GM21619 (cell line): ENCODE results near the gene ARL4C.
"Not testable (repeated sequence)": the region's sequence is repeated elsewhere in the genome, so short reads cannot be mapped to it uniquely, and the experiment has no call there.

Experiments
- ATAC-seq: cut with Tn5 transposase; IDR thresholded peaks from one replicate; pipeline ENCODE4 v1.9.1; 2021; ENCODE audit not compliant: unreplicated experiment

ARL4C gene

DNA sequence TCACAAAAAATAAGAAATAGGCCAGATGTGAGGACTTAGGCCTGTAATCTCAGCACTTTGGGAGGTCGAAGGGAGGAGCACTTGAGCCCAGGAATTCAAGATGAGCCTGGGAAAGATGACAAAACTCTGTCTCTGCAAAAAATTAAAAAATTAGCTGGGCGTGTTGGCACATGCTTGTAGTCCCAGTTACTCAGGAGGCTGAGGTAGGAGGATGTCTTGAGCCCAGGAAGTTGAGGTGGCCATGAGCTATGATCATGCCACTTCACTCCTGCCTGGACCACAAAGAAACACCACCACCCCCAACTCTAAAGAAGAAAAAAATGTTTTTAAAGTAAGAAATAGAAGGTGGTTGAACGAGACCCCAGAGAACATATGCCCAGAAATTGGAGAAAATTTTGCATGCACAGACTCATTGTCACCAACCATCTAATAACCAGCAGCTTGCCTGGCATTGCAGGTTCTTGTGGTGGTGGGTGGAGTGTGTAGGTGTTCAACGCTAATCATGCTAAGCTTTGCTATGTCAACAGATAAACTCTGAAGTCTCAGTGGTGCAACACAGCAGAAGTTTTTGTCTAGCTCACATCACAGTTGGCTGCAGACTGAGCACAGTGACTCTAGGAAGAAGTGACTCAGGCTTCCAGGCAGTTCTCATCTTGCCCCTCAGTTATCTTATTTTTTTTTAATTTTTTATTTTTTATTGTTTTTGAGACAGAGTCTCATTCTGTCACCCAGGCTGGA, 18.6 kb downstream of the ARL4C start:
- no peak for ATAC-seq

DNA sequence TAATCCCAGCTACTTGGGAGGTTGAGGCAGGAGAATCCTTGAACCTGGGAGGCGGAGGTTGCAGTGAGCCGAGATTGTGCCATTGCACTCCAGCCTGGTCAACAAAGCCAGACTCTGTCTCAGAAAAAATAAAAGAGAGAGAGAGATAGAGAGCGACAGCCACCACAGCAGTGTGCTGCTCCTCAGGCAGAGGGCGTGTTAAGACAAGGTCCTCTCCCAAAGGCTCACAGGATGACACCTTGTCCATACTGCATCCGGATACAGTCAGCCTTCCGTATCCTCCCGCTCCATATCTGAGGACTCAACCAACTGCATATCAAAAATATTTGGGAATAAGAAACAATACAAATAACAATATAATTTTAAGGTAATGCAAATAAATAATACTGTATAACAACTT, 20.1 kb downstream of the ARL4C start:
- ATAC-seq: no peak

- no peak for ATAC-seq
Observed at GRCh38 chr2:234474654-234475053, 22.2 kb downstream of the ARL4C start.

DNA sequence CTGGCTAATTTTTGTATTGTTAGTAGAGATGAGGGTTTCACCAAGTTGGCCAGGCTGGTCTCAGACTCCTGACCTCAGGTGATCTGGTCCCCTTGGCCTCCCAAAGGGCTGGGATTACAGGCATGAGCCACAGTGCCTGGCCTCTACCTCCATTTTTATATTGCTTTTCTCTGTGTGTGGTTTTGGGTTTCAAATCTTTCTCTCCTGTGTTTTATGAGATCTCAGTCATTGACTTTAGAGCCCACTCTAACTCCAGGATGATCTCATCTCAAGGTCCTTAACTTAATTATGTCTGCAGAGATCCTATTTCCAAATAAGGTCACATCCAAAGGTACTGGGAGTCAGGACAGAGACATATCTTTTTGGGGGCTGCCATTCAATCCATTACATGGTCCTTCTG, 24.7 kb downstream of the ARL4C start:
- no peak for ATAC-seq

GRCh38 chr2:234469972-234470371, 26.9 kb downstream of the ARL4C start:
- ATAC-seq: no peak

GRCh38 chr2:234469251-234469845, 27.5 kb downstream of the ARL4C start:
- no peak for ATAC-seq

- no peak for ATAC-seq
Observed at GRCh38 chr2:234468503-234468902, 28.4 kb downstream of the ARL4C start.

GRCh38 chr2:234467289-234467688, 29.6 kb downstream of the ARL4C start:
- no peak for ATAC-seq

DNA sequence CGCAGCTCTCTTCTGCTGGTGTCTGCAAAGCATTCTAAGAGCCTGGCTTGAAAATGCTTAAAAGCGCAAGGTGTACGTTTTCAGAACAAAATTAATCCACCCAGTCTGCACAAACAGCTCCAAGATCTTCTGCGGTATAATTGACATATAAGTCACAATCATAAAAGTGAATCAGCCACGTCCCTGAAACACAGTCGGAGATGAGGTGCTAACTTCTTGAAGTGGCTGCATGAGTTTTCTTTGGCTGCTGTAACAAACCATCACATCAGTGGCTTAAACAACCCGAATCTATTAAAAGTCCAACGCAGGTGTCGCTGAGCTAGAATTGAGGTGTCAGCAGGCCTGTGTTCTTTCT, 32.6 kb downstream of the ARL4C start:
- ATAC-seq: no peak

DNA sequence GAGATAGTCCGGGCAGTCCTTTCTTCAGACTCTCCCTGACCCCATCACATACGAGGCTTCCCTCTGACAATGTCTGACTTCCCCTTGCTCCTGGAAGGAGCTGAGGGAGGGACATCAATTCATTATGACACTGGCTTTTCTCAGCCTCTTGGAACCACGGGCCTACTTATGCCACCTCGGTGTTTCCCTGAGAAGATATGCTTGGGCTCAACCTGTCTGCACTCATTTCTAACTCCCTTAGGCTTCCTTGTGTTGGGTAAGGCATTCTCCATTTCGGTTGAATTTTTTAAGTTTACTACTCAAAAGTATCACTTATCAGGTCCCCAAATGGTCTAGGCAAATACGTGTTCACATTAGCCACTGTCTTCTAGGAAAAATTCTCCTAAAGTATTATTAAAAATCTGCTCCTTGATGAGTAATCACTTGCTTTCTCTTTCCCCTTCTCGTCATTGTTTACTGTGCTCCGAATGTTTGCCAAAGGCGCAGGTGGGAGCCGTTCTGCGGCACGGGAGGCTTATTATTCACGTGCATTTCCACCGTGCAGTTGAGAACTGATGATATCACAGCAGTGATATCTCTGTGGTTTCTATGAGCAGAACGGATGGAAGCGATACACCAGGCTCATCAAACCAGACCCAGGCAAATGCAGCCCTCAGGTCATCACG, 33.1 kb downstream of the ARL4C start:
- no peak for ATAC-seq

GRCh38 chr2:234462218-234462992, 34.5 kb downstream of the ARL4C start:
- ATAC-seq: no peak

GRCh38 chr2:234459401-234460009, 37.4 kb downstream of the ARL4C start:
- no peak for ATAC-seq

- ATAC-seq: no peak
Observed at GRCh38 chr2:234458466-234458865, 38.4 kb downstream of the ARL4C start.

DNA sequence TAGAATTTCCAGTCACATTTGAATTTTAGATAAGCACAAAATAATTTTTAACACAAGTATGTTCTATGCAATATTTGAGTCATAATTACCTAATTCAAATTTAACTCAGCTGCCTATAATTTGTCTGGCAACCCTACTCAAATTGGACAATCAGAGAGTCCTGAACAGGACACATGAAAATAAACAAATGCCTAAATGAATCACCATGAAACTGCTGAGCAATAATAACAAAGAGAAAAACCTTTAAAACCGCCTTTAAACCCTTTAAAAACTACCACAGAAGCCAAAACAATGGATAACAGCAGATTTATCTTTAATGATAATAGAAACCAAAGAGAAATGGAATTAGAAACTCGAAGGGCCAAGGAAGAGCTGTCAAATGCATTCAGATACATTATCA, 39.5 kb downstream of the ARL4C start:
- ATAC-seq: no peak

DNA sequence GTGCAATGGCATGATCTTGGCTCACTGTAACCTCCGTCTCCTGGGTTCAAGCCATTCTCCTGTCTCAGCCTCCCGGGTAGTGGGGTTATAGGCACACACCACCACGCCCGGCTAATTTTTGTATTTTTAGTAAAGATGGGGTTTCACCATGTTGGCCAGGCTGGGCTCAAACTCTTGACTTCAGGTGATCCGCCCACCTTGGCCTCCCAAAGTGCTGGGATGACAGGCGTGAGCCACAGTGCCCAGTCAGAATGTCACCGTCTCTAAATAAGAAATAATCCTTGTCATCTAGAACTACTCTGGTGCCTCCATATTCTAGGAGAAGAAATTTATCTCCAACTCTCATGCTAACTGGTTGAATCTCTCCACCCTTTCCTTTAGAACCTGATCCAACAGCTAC, 41.6 kb downstream of the ARL4C start:
- not testable (repeated sequence) for ATAC-seq

DNA sequence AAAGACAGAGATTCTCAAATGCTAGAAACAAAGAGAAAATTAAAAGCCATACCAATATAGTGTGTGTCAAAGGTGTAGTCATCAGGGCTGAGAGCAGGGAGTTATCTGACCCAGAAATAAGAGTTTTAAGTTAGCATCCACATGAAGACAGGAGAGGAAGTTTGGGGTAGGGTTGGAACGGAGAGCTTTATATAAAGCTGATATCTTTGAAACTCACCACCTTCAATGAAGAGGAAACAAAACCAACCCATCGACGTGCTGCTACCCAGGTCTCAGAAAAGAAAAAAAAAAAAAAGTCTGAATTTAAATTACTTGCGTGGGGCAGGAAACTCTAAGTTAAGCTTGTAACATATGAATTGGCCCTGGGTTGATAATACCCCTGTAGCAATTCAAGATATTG, 42.4 kb downstream of the ARL4C start:
- ATAC-seq: no peak

DNA sequence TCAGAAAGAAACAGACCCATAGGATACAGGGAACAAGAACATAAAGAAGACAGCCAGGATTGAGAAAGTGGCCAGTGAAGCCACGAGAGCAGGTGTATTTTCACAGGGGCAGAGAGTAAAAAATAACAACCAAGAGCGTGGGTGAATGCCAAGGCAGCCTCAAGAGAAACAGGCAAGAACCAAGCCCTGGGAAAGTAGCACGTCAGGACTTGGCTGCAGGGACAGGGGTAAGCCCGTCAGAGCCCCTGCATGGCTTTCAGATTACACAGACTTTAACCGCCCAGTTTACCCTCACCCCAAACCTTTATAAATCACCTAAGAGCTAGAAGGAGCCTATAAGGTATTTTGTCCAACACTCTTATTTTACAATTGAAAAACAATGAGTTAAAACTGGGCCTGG, 43.7 kb downstream of the ARL4C start:
- no peak for ATAC-seq

- no peak for ATAC-seq
Observed at GRCh38 chr2:234451852-234452625, 44.8 kb downstream of the ARL4C start.

DNA sequence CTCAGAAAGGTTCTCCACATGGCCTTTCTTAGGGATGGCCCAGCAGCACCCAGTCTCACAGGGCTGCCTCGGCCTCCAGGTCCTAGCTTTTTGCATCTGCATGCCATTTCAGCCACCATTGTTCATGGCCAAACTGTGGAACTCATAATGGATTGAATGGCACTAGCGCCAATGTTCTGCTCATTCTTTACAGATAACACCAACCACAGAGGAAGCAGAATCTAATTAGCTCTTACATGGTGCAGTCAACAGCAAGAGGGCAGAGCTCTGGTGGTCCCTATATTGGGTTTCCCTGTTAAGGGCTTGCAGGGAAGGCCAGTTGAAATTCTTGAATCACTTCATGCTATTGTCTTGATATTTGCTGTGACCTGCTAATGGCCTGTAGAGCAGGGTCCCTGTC, 45.6 kb downstream of the ARL4C start:
- ATAC-seq: no peak

GRCh38 chr2:234450431-234451124, 46.3 kb downstream of the ARL4C start:
- ATAC-seq: no peak
